ENCODE data around the gene SNX30.
A peak's percentile ranks its signal among the peaks of the same experiment; 100 is the strongest.

SNX30 gene

DNA sequence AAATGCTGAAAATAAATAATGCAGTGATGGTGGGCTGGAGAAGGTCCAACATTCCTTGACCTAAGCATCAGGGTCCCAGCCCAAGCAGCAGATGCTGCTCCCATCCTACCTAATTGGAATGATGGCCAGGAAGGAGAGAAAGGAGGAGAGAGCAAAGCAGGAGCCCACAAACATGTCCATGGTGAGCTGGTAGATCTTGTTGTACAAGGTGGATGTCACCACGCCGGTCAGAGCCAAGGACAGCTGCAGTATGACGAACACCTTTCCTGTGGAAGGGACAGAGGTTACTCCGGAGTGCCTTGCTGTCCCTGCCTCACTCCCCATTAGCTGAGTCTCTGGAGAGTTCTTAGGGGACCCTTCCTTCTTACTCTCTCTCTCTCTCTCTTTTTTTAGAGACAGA lies 135.8 kb downstream of the SNX30 start:
- no peak overlapping the region for H3K4me2 ChIP-seq (ENCODE audit: low read depth, low read length, poor library complexity, severe bottlenecking)
- no peaks in the 10 kb centered on the region for H3K9me2 ChIP-seq (replicated peaks; ENCODE audit: low read depth, low read length)
- no peak overlapping the region for H3K9ac ChIP-seq (ENCODE audit: low read depth, low read length, poor library complexity, severe bottlenecking)
- H3K4me3 ChIP-seq (ENCODE audit: low read length, poor library complexity, severe bottlenecking): no peak overlapping the region
- H4K20me1 ChIP-seq (ENCODE audit: insufficient read depth, low read length, poor library complexity, severe bottlenecking): no peaks in the 10 kb centered on the region
- H3K36me3 ChIP-seq (ENCODE audit: insufficient read depth, low read length): no peaks in the 10 kb centered on the region
- no peak overlapping the region for H2AFZ ChIP-seq (ENCODE audit: low read length)
- no peaks in the 10 kb centered on the region for H3K9me3 ChIP-seq (ENCODE audit: insufficient read depth, low read depth, low read length)
- H3F3A ChIP-seq (ENCODE audit: low read depth): no peaks in the 10 kb centered on the region
- no peaks in the 10 kb centered on the region for H3K4me1 ChIP-seq (ENCODE audit: insufficient read depth, low read length, poor library complexity, severe bottlenecking)
- H3K27me3 ChIP-seq (ENCODE audit: insufficient read depth, low read length, poor library complexity, severe bottlenecking): no peaks in the 10 kb centered on the region
- H3K79me2 ChIP-seq (ENCODE audit: insufficient read depth, low read length): no peaks in the 10 kb centered on the region
- TF ChIP-seq EZH2phosphoT487 (IDR thresholded peaks at IDR 0.05; ENCODE audit: borderline replicate concordance): no peak
- TF ChIP-seq CTCF (conservative IDR thresholded peaks at IDR 0.05; ENCODE audit: low read length): no peak

- Histone ChIP-seq H3K4me3 (ENCODE audit: low read length, poor library complexity, severe bottlenecking) (no peak overlapping the region), H3K27me3 (ENCODE audit: insufficient read depth, low read length, poor library complexity, severe bottlenecking) (no peaks in the 10 kb centered on the region), H3K79me2 (ENCODE audit: insufficient read depth, low read length) (no peaks in the 10 kb centered on the region), H3K9ac (ENCODE audit: low read depth, low read length, poor library complexity, severe bottlenecking) (no peak overlapping the region), H2AFZ (ENCODE audit: low read length) (no peak overlapping the region), H3F3A (ENCODE audit: low read depth) (no peaks in the 10 kb centered on the region), H3K4me2 (ENCODE audit: low read depth, low read length, poor library complexity, severe bottlenecking) (no peak overlapping the region), H3K9me3 (ENCODE audit: insufficient read depth, low read depth, low read length) (no peaks in the 10 kb centered on the region), H3K4me1 (ENCODE audit: insufficient read depth, low read length, poor library complexity, severe bottlenecking) (no peaks in the 10 kb centered on the region), H4K20me1 (ENCODE audit: insufficient read depth, low read length, poor library complexity, severe bottlenecking) (no peaks in the 10 kb centered on the region), H3K9me2 (replicated peaks; ENCODE audit: low read depth, low read length) (no peaks in the 10 kb centered on the region), H3K36me3 (ENCODE audit: insufficient read depth, low read length) (no peaks in the 10 kb centered on the region)
- no peak for TF ChIP-seq EZH2phosphoT487 (IDR thresholded peaks at IDR 0.05; ENCODE audit: borderline replicate concordance)
- peak; percentile 55 for TF ChIP-seq CTCF (conservative IDR thresholded peaks at IDR 0.05; ENCODE audit: low read length)
These were observed 136.8 kb downstream of the SNX30 start for GRCh38 chr9:112887381-112887780.

DNA sequence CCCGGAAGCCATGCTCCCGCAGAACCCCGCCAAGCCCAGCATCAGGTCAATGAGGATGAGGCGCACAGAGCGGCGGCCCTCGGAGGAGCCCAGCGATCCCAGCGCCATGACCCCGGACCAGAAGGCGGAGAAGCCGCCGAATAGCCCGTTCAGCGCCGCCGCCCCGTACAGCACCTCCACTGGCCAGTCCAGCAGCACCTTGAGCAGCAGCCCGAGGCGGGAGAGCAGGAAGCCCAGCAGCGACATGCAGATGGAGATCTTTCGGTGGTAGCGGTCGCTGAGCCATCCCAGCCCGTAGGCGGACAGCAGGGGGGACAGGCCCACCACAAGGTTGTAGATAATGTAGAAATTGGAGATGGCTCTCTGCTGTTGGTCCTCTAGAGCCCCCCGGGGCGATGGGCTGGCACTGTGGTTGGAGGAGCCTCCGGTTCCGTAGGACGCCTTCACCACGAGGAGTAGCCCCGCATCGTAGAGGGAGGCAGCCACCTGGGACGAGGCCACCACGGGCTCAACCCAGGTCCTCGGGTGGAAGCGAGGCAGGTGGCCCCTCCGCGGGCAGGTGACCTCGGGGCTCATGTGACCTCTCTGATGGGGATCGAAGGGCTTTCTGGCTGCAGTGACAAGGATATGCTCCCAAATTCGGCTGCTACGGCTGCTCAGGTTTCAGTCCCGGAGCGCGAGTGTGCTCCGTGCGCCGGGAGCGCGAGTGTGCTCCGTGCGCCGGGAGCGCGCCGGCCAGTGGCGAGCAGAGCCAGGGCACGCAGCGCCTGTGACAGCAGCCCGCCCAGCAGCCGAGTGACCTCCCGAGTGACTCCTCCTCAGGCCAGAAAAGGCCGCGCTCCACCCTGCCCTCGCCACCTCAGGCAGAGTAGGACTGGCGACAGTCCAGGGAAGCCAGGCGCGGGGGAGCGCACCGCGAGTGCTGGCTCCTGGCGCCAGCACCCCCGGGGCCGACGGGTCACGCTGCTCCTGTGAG lies 139.8 kb downstream of the SNX30 start, which contains the start of gene SLC46A2:
Gene SLC46A2 (minus strand): TSS at position 771 of the 976 bp plus-strand sequence. CDS start 195 bp downstream, at position 576.
- no peaks in the 10 kb centered on the region for H4K20me1 ChIP-seq (ENCODE audit: insufficient read depth, low read length, poor library complexity, severe bottlenecking)
- H3K79me2 ChIP-seq (ENCODE audit: insufficient read depth, low read length): no peaks in the 10 kb centered on the region
- no peak within 1 kb of the TSS for H3K4me3 ChIP-seq (ENCODE audit: low read length, poor library complexity, severe bottlenecking)
- no peak within 1 kb of the TSS for H3K9ac ChIP-seq (ENCODE audit: low read depth, low read length, poor library complexity, severe bottlenecking)
- H3K4me1 ChIP-seq (ENCODE audit: insufficient read depth, low read length, poor library complexity, severe bottlenecking): no peaks in the 10 kb centered on the region
- no peak within 1 kb of the TSS for H2AFZ ChIP-seq (ENCODE audit: low read length)
- H3K9me3 ChIP-seq (ENCODE audit: insufficient read depth, low read depth, low read length): no peaks in the 10 kb centered on the region
- no peaks in the 10 kb centered on the region for H3K27me3 ChIP-seq (ENCODE audit: insufficient read depth, low read length, poor library complexity, severe bottlenecking)
- no peaks in the 10 kb centered on the region for H3K36me3 ChIP-seq (ENCODE audit: insufficient read depth, low read length)
- H3K4me2 ChIP-seq (ENCODE audit: low read depth, low read length, poor library complexity, severe bottlenecking): no peak within 1 kb of the TSS
- TF ChIP-seq CTCF (conservative IDR thresholded peaks at IDR 0.05; ENCODE audit: low read length) (no peak), EZH2phosphoT487 (IDR thresholded peaks at IDR 0.05; ENCODE audit: borderline replicate concordance) (no peak)
- no peaks in the 10 kb centered on the region for H3F3A ChIP-seq (ENCODE audit: low read depth)
- no peaks in the 10 kb centered on the region for H3K9me2 ChIP-seq (replicated peaks; ENCODE audit: low read depth, low read length)
